Fibroblast of skin of back (primary cell): ENCODE results near the gene HLTF.

Source experiments
- DNase-seq: peaks from one replicate; pipeline ENCODE4 v3.0.0-alpha.2; 2013

Gene HLTF

GRCh38 chr3:149089395-149089794, 3.1 kb upstream of the HLTF start:
- DNase-seq, result no peak

GRCh38 chr3:149087208-149087607, 875 bp upstream of the HLTF start:
- no peak for DNase-seq

- DNase-seq, result peak; percentile 40
These were observed 503 bp downstream of the HLTF start for GRCh38 chr3:149085828-149086231.

- DNase-seq, result no peak
These were observed 4.6 kb downstream of the HLTF start for GRCh38 chr3:149081772-149082171.

GRCh38 chr3:149080699-149081091, 5.6 kb downstream of the HLTF start:
- peak; percentile 77 for DNase-seq

- DNase-seq, result peak; percentile 11
These were observed 6.2 kb downstream of the HLTF start for GRCh38 chr3:149080011-149080698.

- DNase-seq, result peak; percentile 28
These were observed 8.7 kb downstream of the HLTF start for GRCh38 chr3:149077628-149078027.

GRCh38 chr3:149067883-149068282, 18.4 kb downstream of the HLTF start:
- no peak for DNase-seq

- no peak for DNase-seq
These were observed 24.6 kb downstream of the HLTF start for GRCh38 chr3:149061776-149062175.

GRCh38 chr3:149058602-149059001, 27.7 kb downstream of the HLTF start:
- DNase-seq, result no peak

- DNase-seq, result no peak
These were observed 28.1 kb downstream of the HLTF start for GRCh38 chr3:149058198-149058597.

GRCh38 chr3:149055575-149055974, 30.8 kb downstream of the HLTF start:
- no peak for DNase-seq

GRCh38 chr3:149044339-149045083, 41.8 kb downstream of the HLTF start:
- no peak for DNase-seq

- peak; percentile 76 for DNase-seq
These were observed 43.4 kb downstream of the HLTF start for GRCh38 chr3:149042789-149043386.

GRCh38 chr3:149038322-149038721, 48.0 kb downstream of the HLTF start:
- no peak for DNase-seq

GRCh38 chr3:149037684-149038083, 48.6 kb downstream of the HLTF start:
- DNase-seq, result no peak

- no peak for DNase-seq
These were observed 55.2 kb downstream of the HLTF start for GRCh38 chr3:149031096-149031495.

GRCh38 chr3:149026718-149027117, 59.6 kb downstream of the HLTF start:
- DNase-seq, result peak; percentile 23

- DNase-seq, result peak; percentile 17
These were observed 62.4 kb downstream of the HLTF start for GRCh38 chr3:149023951-149024350.

- DNase-seq, result no peak
These were observed 64.5 kb downstream of the HLTF start for GRCh38 chr3:149021830-149022229.

- DNase-seq, result no peak
These were observed 65.5 kb downstream of the HLTF start for GRCh38 chr3:149020839-149021252.

GRCh38 chr3:149020196-149020838, 66.0 kb downstream of the HLTF start:
- DNase-seq, result peak; percentile 13

- no peak for DNase-seq
These were observed 66.8 kb downstream of the HLTF start for GRCh38 chr3:149019580-149019979.
